Neural progenitor cell (in vitro differentiated cells): ENCODE measurements around the gene VWA5B1.

Experiments
- CTCF ChIP-seq: fragments of 200-600 bp; sonication (generic); IDR thresholded peaks from 2 replicates; pipeline ENCODE4 v1.5.1; 2017; ENCODE audit warnings: antibody characterized with exemption, mild to moderate bottlenecking
- EZH2 ChIP-seq: fragments of 200-600 bp; sonication (generic); IDR thresholded peaks from 2 replicates; pipeline ENCODE4 v1.6.1; 2017; ENCODE audit warnings: antibody characterized with exemption, mild to moderate bottlenecking, moderate library complexity
- EZH2phosphoT487 ChIP-seq: fragments of 200-600 bp; sonication (generic); IDR thresholded peaks from 2 replicates; pipeline ENCODE4 v1.6.1; 2017; ENCODE audit warnings: antibody characterized with exemption

GRCh38 chr1:20311289-20311688 lies 20.6 kb downstream of the VWA5B1 start:
- TF ChIP-seq CTCF, result no peak
- no peak for TF ChIP-seq EZH2
- TF ChIP-seq EZH2phosphoT487, result no peak
